Measurements from ENCODE around the gene SPART. TPM values are rescaled to one million over a fixed set of nuclear protein-coding genes. Genes with fewer than 3 reads are reported as not detected.

The SPART gene
- total RNA-seq, 1 donor from 2014 or later, result 76.5 TPM

GRCh38 chr13:36359301-36359950 is 13.2 kb upstream of the SPART start:
- no peak for TF ChIP-seq CTCF (IDR thresholded peaks at IDR 0.05; ENCODE audit: unreplicated experiment)
- peaks cover 35% of the 10 kb centered on the region for H3K4me1 Mint-ChIP-seq (ENCODE audit: low read depth)

GRCh38 chr13:36358175-36358718 is 12.1 kb upstream of the SPART start:
- TF ChIP-seq CTCF (IDR thresholded peaks at IDR 0.05; ENCODE audit: unreplicated experiment), result no peak
- H3K4me1 Mint-ChIP-seq (ENCODE audit: low read depth), result peaks cover 42% of the 10 kb centered on the region
- no peaks in the 10 kb centered on the region for H3K27me3 Mint-ChIP-seq
- no peaks in the 10 kb centered on the region for H3K9me3 Mint-ChIP-seq (ENCODE audit: low read depth)
- no peak for DNase-seq (ENCODE audit: low spot score, unreplicated experiment)
- H3K27ac Mint-ChIP-seq, result no peak overlapping the region
- no peak overlapping the region for H3K4me3 Mint-ChIP-seq (ENCODE audit: low read depth)
- no peaks in the 10 kb centered on the region for H3K36me3 Mint-ChIP-seq (ENCODE audit: insufficient read depth)

More at GRCh38 chr13:36359301-36359950, 13.2 kb upstream of the SPART start:
- no peak overlapping the region for H3K4me3 Mint-ChIP-seq (ENCODE audit: low read depth)
- H3K27me3 Mint-ChIP-seq, result peaks cover 5% of the 10 kb centered on the region
- H3K9me3 Mint-ChIP-seq (ENCODE audit: low read depth), result no peaks in the 10 kb centered on the region
- H3K27ac Mint-ChIP-seq, result no peak overlapping the region
- no peaks in the 10 kb centered on the region for H3K36me3 Mint-ChIP-seq (ENCODE audit: insufficient read depth)
- DNase-seq (ENCODE audit: low spot score, unreplicated experiment), result no peak

- no peak for DNase-seq (ENCODE audit: low spot score, unreplicated experiment)
- Mint-ChIP-seq H3K9me3 (ENCODE audit: low read depth) (no peaks in the 10 kb centered on the region), H3K27me3 (no peaks in the 10 kb centered on the region), H3K4me1 (ENCODE audit: low read depth) (peaks cover 45% of the 10 kb centered on the region), H3K4me3 (ENCODE audit: low read depth) (no peak overlapping the region), H3K36me3 (ENCODE audit: insufficient read depth) (no peaks in the 10 kb centered on the region), H3K27ac (peak overlapping the region; percentile 37)
- no peak for TF ChIP-seq CTCF (IDR thresholded peaks at IDR 0.05; ENCODE audit: unreplicated experiment)
Observed at GRCh38 chr13:36357692-36358091, 11.5 kb upstream of the SPART start.

- H3K36me3 Mint-ChIP-seq (ENCODE audit: insufficient read depth), result peaks cover 3% of the 10 kb centered on the region
Observed at GRCh38 chr13:36357231-36357630, 11.0 kb upstream of the SPART start.

DNA sequence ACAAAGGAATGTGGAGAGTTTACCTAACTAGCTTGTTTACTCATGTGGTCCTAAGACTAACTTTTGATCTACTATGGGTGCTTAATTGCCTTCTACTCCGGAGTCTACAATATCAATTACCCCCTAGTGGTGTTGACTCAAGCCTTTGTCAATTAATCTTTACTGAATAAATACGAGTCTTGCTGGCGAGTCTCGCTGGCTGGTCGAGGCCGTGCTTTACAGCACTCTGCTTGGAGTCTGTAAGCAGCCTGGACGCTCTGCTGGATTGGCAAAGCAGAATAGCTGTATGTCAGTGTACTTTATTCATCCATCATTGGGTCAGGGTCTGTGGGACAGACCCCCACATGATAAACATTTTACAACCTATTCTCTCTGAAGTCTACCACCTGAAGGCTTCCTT is 9.9 kb upstream of the SPART start:
- peaks cover 55% of the 10 kb centered on the region for H3K4me1 Mint-ChIP-seq (ENCODE audit: low read depth)
- TF ChIP-seq CTCF (IDR thresholded peaks at IDR 0.05; ENCODE audit: unreplicated experiment), result no peak
- peak overlapping the region; percentile 94 for H3K27ac Mint-ChIP-seq
- H3K27me3 Mint-ChIP-seq, result no peaks in the 10 kb centered on the region
- DNase-seq (ENCODE audit: low spot score, unreplicated experiment), result peak; percentile 27
- H3K4me3 Mint-ChIP-seq (ENCODE audit: low read depth), result peak overlapping the region; percentile 56
- H3K36me3 Mint-ChIP-seq (ENCODE audit: insufficient read depth), result peaks cover 3% of the 10 kb centered on the region
- H3K9me3 Mint-ChIP-seq (ENCODE audit: low read depth), result peaks cover 4% of the 10 kb centered on the region

More at GRCh38 chr13:36357231-36357630, 11.0 kb upstream of the SPART start:
- H3K4me3 Mint-ChIP-seq (ENCODE audit: low read depth), result no peak overlapping the region
- no peaks in the 10 kb centered on the region for H3K27me3 Mint-ChIP-seq
- no peak overlapping the region for H3K27ac Mint-ChIP-seq
- DNase-seq (ENCODE audit: low spot score, unreplicated experiment), result no peak
- peaks cover 48% of the 10 kb centered on the region for H3K4me1 Mint-ChIP-seq (ENCODE audit: low read depth)
- peaks cover 3% of the 10 kb centered on the region for H3K9me3 Mint-ChIP-seq (ENCODE audit: low read depth)
- no peak for TF ChIP-seq CTCF (IDR thresholded peaks at IDR 0.05; ENCODE audit: unreplicated experiment)
